Measurements from ENCODE around the gene NEUROG1.
A peak's percentile ranks its signal among the peaks of the same experiment; 100 is the strongest.

The NEUROG1 gene

GRCh38 chr5:135535820-135536801 is at the start of gene NEUROG1:
Gene NEUROG1 (minus strand): TSS chr5:135535964. CDS start chr5:135535690, 274 bp downstream.
- H3K4me1 ChIP-seq (ENCODE audit: insufficient read depth, poor library complexity, severe bottlenecking) = no peaks in the 10 kb centered on the region
- peak within 1 kb of the TSS; percentile 11 for H3K4me3 ChIP-seq (ENCODE audit: severe bottlenecking)
- 0 out of 3 replicates have a peak, but pooled peaks have one; percentile 31 for ATAC-seq (ENCODE audit: low read depth)
- no peaks in the 10 kb centered on the region for H3K9me3 ChIP-seq (ENCODE audit: severe bottlenecking)
- peak; percentile 67 for DNase-seq (ENCODE audit: low spot score)
- peaks cover 48% of the 10 kb centered on the region for H3K27me3 ChIP-seq (ENCODE audit: insufficient read depth, poor library complexity, severe bottlenecking)
- no peak for TF ChIP-seq CTCF (IDR thresholded peaks at IDR 0.05; ENCODE audit: poor library complexity, severe bottlenecking)
- H3K36me3 ChIP-seq (ENCODE audit: low read depth) = no peaks in the 10 kb centered on the region
- no peak within 1 kb of the TSS for H3K27ac ChIP-seq (ENCODE audit: poor library complexity, severe bottlenecking)

GRCh38 chr5:135584918-135585317 is 49.2 kb upstream of the NEUROG1 start:
- no peak for TF ChIP-seq CTCF (IDR thresholded peaks at IDR 0.05; ENCODE audit: poor library complexity, severe bottlenecking)
- ATAC-seq (ENCODE audit: low read depth) (no peak), DNase-seq (ENCODE audit: low spot score) (no peak)
- Histone ChIP-seq H3K36me3 (ENCODE audit: low read depth) (no peaks in the 10 kb centered on the region), H3K9me3 (ENCODE audit: severe bottlenecking) (no peaks in the 10 kb centered on the region), H3K4me3 (ENCODE audit: severe bottlenecking) (no peak overlapping the region), H3K27ac (ENCODE audit: poor library complexity, severe bottlenecking) (no peak overlapping the region), H3K4me1 (ENCODE audit: insufficient read depth, poor library complexity, severe bottlenecking) (no peaks in the 10 kb centered on the region), H3K27me3 (ENCODE audit: insufficient read depth, poor library complexity, severe bottlenecking) (peaks cover 20% of the 10 kb centered on the region)

GRCh38 chr5:135584276-135584675 is 48.5 kb upstream of the NEUROG1 start:
- ATAC-seq (ENCODE audit: low read depth) (no peak), DNase-seq (ENCODE audit: low spot score) (no peak)
- Histone ChIP-seq H3K27ac (ENCODE audit: poor library complexity, severe bottlenecking) (no peak overlapping the region), H3K27me3 (ENCODE audit: insufficient read depth, poor library complexity, severe bottlenecking) (peaks cover 22% of the 10 kb centered on the region), H3K4me1 (ENCODE audit: insufficient read depth, poor library complexity, severe bottlenecking) (no peaks in the 10 kb centered on the region), H3K9me3 (ENCODE audit: severe bottlenecking) (no peaks in the 10 kb centered on the region), H3K4me3 (ENCODE audit: severe bottlenecking) (no peak overlapping the region), H3K36me3 (ENCODE audit: low read depth) (no peaks in the 10 kb centered on the region)
- no peak for TF ChIP-seq CTCF (IDR thresholded peaks at IDR 0.05; ENCODE audit: poor library complexity, severe bottlenecking)

- Histone ChIP-seq H3K27me3 (ENCODE audit: insufficient read depth, poor library complexity, severe bottlenecking) (peaks cover 39% of the 10 kb centered on the region), H3K9me3 (ENCODE audit: severe bottlenecking) (no peaks in the 10 kb centered on the region), H3K27ac (ENCODE audit: poor library complexity, severe bottlenecking) (no peak overlapping the region), H3K36me3 (ENCODE audit: low read depth) (no peaks in the 10 kb centered on the region), H3K4me3 (ENCODE audit: severe bottlenecking) (no peak overlapping the region), H3K4me1 (ENCODE audit: insufficient read depth, poor library complexity, severe bottlenecking) (no peaks in the 10 kb centered on the region)
- TF ChIP-seq CTCF (IDR thresholded peaks at IDR 0.05; ENCODE audit: poor library complexity, severe bottlenecking) = no peak
- DNase-seq (ENCODE audit: low spot score) (no peak), ATAC-seq (ENCODE audit: low read depth) (no peak)
Measured at GRCh38 chr5:135582099-135582781, 46.5 kb upstream of the NEUROG1 start.

Data from RWPE2 (cell line).